Measurements from ENCODE around the gene HCRTR1. TPM values are rescaled to one million over a fixed set of nuclear protein-coding genes. Genes with fewer than 3 reads are reported as not detected.

HCRTR1 gene
- total and polyA plus RNA-seq, 10 donors = 0.06 TPM; not detected in 9

DNA sequence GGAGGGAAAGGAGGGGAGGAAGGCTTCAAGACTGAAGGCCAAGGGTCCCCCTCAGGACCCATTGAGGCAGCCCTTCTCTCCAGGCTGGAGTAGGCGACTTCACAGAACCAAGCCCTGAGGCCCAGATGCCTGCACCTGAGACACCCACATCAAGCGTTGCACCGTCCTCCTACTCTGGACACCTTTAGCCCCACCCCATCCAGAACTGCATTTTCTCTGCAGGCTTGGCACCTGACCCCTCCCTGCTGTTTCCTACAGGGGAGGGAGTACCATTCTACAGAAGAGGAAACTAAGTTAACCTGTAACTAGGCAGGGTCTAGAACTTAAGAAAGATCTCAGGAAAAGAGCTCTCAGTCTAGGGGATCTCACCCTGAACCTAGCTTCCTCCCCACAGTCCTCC is 15.2 kb downstream of the HCRTR1 start:
- WGBS, 5 donors = 91 to 100% (median 98%) methylated on average over 3 of the region's 3 CpGs
- H3K36me3 ChIP-seq = peaks cover 0 to 81% (median 73%) of the 10 kb centered on the region in 6 donors

DNA sequence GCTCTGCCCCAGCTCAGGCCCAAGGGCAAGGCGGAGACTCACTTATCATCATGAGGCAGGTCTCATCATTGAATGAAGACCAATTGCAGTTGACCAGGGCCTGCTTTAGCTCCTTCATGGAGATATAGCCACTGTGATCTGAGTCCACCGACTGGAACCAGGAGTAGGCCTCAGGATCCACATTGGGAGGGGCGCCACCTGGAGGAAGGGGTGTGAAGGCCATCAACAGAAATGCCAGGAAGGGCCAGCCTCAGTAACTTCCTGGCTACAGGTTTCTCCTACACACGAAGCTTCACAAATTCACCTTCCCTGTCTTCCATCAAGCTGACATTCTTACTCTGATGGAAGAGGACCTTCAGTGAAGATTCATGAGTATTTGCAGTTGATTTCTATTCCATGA is 15.6 kb downstream of the HCRTR1 start:
- TF ChIP-seq POLR2AphosphoS5 (IDR thresholded peaks at IDR 0.05) = no peak
- TF ChIP-seq CTCF (IDR thresholded peaks at IDR 0.05 in 8 of 11, conservative IDR thresholded peaks at IDR 0.05 in 3 of 11) = peak in 6 of 11 experiments; percentile 22 to 37 (median 31)
- WGBS, 5 donors = 61 to 79% (median 66%) methylated on average over 4 of the region's 4 CpGs
- no peaks in the 10 kb centered on the region for H3K27me3 ChIP-seq (replicated peaks in 1 of 7)
- no peaks in the 10 kb centered on the region for H3K9me3 ChIP-seq
- H3K36me3 ChIP-seq = peaks cover 0 to 79% (median 69%) of the 10 kb centered on the region in 6 donors
- no peak overlapping the region for H3K27ac ChIP-seq
- DNase-seq = no peak
- no peak overlapping the region for H3K4me3 ChIP-seq
- H3K4me1 ChIP-seq = peaks cover under 1 to 49% (median 24%) of the 10 kb centered on the region in 6 donors
- intact Hi-C loops (cut with DNase I; ENCODE audit: low total_unique reads) = no loop called here

More for the DNA sequence above, 15.2 kb downstream of the HCRTR1 start:
- intact Hi-C loops (cut with DNase I; ENCODE audit: low total_unique reads) = no loop called here
- Histone ChIP-seq H3K4me1 (peaks cover 0 to 46% (median 24%) of the 10 kb centered on the region in 6 donors), H3K27me3 (replicated peaks in 1 of 7) (no peaks in the 10 kb centered on the region), H3K9me3 (no peaks in the 10 kb centered on the region), H3K4me3 (no peak overlapping the region), H3K27ac (no peak overlapping the region)
- TF ChIP-seq CTCF (IDR thresholded peaks at IDR 0.05 in 8 of 11, conservative IDR thresholded peaks at IDR 0.05 in 3 of 11) = no peak
- no peak for TF ChIP-seq POLR2A (IDR thresholded peaks at IDR 0.05)
- DNase-seq = no peak

DNA sequence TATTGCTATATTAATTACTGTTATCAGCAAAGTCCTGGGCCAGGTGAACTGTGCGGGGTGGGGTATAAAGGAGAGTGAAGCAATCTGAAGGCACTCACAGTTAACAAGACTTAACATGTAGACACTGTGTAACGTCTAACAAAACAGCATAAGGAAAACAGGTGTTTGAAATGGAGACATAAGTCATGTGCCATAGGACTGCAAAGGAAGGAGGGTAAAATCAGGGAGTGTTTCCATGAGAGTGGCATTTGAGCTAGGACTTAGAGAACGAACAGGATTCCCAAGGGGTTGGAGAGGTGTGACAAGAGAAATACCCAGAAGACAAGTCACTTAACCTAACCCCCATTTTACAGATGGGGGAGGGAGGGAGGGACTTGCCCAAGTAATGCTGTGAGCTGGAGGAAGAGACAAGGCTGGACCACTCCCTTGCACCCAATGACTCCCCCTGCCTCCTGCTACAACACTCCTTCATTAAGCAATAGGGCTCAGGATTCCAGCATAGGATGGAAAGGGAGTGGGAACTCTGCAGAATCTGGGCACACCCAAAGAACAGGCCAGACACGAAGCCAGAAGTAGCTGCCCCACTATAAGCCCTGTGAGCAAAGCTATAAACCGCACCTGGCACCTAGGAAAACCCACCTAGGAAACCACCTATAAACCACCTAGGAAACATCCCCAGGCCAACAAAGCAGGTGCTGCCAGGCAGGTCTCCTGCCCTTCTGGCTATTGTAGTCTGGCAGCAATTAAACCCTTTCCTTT is 20.6 kb downstream of the HCRTR1 start:
- peaks cover 12 to 80% (median 65%) of the 10 kb centered on the region in 6 donors for H3K4me1 ChIP-seq
- no peak overlapping the region for H3K4me3 ChIP-seq
- intact Hi-C loops (cut with DNase I; ENCODE audit: low total_unique reads) = no loop called here
- DNase-seq = no peak
- no peaks in the 10 kb centered on the region for H3K27me3 ChIP-seq (replicated peaks in 1 of 7)
- H3K27ac ChIP-seq = peak overlapping the region in 4 of 8 donors; percentile 33 to 77 (median 70)
- H3K9me3 ChIP-seq = no peaks in the 10 kb centered on the region
- 64 to 77% (median 71%) methylated on average over 5 of the region's 5 CpGs for WGBS, 5 donors
- TF ChIP-seq POLR2A (IDR thresholded peaks at IDR 0.05) (no peak), CTCF (IDR thresholded peaks at IDR 0.05 in 8 of 11, conservative IDR thresholded peaks at IDR 0.05 in 3 of 11) (no peak), POLR2AphosphoS5 (IDR thresholded peaks at IDR 0.05) (no peak)
- peaks cover 0 to 44% (median 20%) of the 10 kb centered on the region in 6 donors for H3K36me3 ChIP-seq

GRCh38 chr1:31639543-31639942 is 22.1 kb downstream of the HCRTR1 start:
- DNase-seq = no peak
- no peaks in the 10 kb centered on the region for H3K27me3 ChIP-seq (replicated peaks in 1 of 7)
- H3K36me3 ChIP-seq = peaks cover 0 to 29% (median 8%) of the 10 kb centered on the region in 6 donors
- WGBS, 5 donors = 41 to 62% (median 51%) methylated on average over 4 to 5 of the region's 5 CpGs
- no peaks in the 10 kb centered on the region for H3K9me3 ChIP-seq
- peaks cover 21 to 91% (median 75%) of the 10 kb centered on the region in 6 donors for H3K4me1 ChIP-seq
- TF ChIP-seq POLR2A (IDR thresholded peaks at IDR 0.05) (no peak), POLR2AphosphoS5 (IDR thresholded peaks at IDR 0.05) (no peak), CTCF (IDR thresholded peaks at IDR 0.05 in 8 of 11, conservative IDR thresholded peaks at IDR 0.05 in 3 of 11) (no peak)
- intact Hi-C loops (cut with DNase I; ENCODE audit: low total_unique reads) = no loop called here
- H3K27ac ChIP-seq = peak overlapping the region in 7 of 8 donors; percentile 10 to 77 (median 68)
- H3K4me3 ChIP-seq = peak overlapping the region in 1 of 8 donors; percentile 1

Data from spleen (tissue), 11 donors.